GM12873 (cell line): Measurements from ENCODE around the gene THSD4.

Experiments used
- TF ChIP-seq, protein P1 (sequence below): IDR thresholded peaks from 2 replicates; pipeline ENCODE4 v1.5.1; 2012; ENCODE audit warnings: low read depth, mild to moderate bottlenecking, moderate library complexity, low read length, control low read depth; ENCODE audit not compliant: insufficient read depth; ENCODE audit errors: missing control alignments

Gene THSD4

DNA sequence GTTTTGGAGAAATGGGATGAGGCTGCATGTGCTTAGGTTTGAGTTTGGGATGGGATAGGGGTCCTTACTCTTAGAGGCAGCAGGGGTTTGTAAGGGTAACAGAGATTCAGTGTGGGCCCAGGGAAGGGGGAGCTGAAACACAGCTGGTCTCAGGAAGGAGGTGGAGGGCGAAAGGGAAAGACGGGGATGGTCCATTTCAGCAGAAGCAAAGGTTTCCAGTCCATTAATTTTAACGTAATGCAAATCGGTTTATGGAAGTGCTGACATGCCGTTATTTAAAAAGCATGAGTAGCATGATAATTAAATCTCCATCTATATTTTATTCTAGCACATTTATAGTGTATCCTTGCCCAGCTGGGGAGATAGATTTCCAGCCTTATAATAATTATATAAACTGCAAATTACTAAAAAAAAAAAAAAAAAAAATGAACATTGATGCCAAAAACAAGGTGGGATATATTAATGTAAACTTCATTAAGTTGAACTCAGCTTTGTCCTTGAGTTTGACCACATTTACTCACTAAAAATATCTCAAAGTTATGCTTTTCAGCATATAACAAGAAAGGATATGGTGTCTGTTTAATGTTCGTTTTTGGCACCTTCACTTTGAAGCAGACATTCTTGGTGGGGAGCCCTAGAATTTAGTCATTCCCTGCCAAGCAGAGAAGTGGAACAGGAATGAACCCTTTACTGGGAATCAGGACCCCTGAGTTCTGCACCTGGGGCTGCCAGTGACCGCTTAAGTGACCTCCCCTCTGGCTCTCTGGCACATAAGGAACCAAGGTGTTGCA lies 234.7 kb downstream of the THSD4 start:
- TF ChIP-seq, protein P1, sequence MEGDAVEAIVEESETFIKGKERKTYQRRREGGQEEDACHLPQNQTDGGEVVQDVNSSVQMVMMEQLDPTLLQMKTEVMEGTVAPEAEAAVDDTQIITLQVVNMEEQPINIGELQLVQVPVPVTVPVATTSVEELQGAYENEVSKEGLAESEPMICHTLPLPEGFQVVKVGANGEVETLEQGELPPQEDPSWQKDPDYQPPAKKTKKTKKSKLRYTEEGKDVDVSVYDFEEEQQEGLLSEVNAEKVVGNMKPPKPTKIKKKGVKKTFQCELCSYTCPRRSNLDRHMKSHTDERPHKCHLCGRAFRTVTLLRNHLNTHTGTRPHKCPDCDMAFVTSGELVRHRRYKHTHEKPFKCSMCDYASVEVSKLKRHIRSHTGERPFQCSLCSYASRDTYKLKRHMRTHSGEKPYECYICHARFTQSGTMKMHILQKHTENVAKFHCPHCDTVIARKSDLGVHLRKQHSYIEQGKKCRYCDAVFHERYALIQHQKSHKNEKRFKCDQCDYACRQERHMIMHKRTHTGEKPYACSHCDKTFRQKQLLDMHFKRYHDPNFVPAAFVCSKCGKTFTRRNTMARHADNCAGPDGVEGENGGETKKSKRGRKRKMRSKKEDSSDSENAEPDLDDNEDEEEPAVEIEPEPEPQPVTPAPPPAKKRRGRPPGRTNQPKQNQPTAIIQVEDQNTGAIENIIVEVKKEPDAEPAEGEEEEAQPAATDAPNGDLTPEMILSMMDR, result no peak

DNA sequence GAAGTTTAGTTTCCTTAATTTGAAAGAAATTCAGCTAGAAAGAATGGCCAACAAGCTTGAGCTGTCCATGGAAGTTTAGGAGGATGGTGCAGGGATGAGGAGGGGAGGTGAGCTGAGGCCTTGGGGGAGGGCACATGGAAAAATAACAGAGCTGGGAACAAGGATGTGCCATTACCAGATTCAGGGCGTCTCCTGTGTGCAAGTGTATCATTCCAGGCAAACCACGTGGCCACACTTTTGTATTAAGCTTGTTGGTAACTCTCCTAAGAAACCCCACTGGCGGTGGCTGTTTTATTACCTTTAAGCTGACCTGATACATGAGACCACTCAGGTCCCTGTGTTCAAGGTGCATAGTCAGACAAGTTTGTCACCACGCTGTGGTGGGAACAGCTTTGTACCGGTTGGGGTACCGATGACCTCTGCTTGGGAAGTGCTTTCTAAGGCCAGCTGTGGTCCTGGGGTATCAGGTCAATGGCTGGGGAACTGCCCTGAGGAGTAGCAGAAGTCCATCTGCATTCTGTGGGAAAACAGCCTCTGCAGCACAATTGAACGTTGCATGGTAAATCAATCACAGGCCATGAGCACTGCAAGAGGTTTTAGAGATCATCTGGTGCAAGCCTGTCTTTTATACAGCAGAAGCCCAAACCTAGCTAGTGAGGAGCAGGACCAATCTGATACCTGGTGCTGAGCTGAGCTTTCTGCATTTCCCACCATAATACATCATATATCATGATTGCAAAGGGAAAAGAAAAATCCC lies 235.5 kb downstream of the THSD4 start:
- TF ChIP-seq, protein P1, result no peak

DNA sequence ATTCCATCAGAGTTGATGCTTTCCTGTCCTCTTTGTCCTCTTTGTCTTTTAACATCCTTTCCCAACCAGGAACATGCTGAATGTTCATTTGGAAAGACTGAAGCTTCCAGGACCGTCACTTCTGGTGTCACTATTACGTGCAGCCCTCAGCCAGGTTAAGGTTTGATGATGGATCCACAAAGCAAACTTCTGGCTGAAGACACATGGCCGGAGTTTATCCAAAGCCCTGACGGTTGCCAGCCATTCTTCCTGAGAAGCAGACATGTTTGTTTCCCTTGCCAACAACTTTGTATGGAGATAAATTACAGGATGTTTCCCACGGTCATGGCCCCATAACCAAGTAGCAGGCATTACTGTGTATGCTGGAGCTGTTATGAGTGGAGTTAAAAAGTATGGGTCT lies 236.9 kb downstream of the THSD4 start:
- TF ChIP-seq, protein P1, result no peak

DNA sequence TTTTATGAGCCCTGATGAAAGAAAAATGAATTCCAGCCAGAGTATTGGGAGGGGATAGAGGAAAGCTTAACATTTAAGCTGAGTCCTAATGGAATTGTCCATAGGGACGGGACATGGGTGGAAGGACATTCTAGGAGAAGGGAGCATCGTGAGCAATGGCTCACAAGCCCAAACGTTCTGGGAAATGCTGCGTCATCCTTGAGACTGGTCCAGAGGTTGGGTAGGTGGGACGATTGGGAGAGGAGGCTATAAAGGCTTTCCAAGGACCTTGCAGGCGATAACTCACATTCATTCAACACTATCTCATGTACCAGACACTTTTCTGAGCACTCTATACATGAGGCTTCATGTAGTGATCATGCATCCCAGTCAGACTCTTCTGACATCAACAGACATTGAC lies 237.5 kb downstream of the THSD4 start:
- TF ChIP-seq, protein P1, result no peak

DNA sequence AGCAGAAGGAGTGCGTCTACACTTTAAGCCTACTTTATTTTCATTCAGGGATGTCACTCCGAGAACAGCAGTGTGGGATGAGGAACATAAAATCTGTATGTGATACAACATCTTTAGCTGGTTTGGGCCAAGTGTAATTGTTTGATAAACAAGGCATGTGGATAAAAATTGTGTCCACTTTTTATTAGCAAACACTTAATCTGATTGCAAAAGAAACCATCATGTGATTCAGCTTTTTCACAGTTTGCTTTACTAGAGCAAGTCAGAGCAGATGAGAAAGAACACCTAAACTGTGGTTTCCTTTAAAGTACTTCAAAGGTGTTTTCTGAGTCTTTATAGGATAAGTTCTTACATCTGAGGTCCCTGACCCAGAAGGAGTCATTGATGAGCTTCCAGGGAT lies 237.9 kb downstream of the THSD4 start:
- TF ChIP-seq, protein P1, result no peak

DNA sequence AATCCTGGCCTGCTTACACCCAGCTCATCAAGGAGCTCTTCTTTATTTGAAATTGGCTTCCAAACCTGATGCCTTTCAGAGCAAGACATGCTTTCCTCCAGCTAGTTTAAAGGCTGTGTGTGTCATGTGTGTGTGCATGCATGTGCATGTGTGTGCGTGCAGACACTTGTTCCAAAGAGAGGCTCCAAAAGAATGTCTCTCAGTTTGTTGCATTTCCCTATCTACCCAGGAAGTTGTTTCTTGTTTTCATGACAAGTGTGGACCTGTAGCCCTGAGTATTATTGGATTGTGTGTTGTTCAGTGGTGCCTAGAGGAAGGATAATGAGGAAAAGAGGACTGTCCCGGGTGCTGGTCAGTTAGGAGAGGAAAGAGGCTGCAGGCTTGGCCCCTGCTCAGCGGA lies 240.0 kb downstream of the THSD4 start:
- TF ChIP-seq, protein P1, result no peak

DNA sequence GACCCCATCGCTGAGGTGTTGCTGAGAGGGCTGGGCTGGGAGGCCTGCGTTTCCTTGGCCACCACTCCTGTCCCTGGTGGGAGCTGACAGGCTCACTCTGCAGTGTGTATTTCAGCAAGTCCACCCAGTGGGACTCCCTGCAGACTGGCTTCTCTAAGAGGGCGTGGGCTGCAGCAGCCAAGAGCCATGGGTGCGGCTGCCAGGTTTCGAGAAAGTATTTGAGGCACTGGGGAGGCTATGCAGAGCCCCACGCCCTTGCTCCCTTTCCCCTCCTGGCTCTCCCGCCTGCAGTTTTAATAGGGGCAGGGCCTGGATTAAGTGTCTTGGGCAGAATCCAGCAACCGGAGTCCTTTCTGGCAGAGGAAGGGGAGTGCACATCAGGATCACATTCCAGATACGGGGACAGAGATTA lies 242.1 kb downstream of the THSD4 start:
- TF ChIP-seq, protein P1, result no peak
